Ecto neural progenitor cell (in vitro differentiated cells): Measurements from ENCODE around the gene KLHL22.
A peak's percentile ranks its signal among the peaks of the same experiment; 100 is the strongest.
"Not testable (repeated sequence)": the region's sequence is repeated elsewhere in the genome, so short reads cannot be mapped to it uniquely, and the experiment has no call there.

Source experiments
- DNase-seq: peaks from one replicate; pipeline ENCODE4 v3.0.0-alpha.2; 2018; ENCODE audit warnings: low spot score

Gene KLHL22

GRCh38 chr22:20499769-20500168 lies 4.2 kb upstream of the KLHL22 start:
- DNase-seq: no peak

DNA sequence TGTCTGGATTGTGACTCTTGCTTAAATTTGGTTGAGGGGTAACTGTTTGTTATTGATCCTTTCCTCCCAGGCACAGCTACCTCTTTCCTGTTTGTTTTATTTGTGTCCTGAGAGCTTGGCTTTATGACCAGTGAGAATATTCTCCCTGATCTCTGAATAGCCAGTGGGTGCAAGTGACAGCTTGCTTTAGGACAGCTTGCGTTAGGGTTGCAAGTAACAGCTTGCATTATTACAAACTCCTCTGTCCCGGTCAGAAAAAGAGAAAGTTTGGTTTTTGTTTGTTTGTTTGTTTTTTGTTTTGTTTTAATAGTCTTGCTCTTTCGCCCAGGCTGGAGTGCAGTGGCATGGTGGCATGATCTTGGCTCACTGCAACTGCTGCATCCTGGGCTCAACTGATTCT lies 3.3 kb upstream of the KLHL22 start:
- DNase-seq: no peak

DNA sequence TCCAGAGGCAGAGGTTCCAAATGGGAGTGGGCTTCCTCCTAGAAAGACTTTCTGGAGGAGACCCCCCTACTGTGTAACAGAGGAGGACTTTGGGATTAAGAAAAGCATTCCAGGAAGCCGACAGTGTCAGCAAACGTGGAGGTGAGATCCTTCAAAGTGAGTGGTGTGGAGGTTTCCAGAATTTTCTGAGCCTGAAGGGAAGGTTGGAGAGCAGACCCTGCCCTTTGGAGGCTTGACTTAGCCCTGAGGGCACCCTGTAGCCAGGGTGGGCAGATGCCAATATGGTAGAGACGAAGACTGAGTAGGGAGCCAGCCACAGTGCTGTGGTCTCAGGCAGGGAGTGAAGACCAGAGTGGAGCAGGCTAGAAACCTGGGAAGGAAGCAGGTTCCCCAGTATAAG lies 1.8 kb upstream of the KLHL22 start:
- DNase-seq: no peak

DNA sequence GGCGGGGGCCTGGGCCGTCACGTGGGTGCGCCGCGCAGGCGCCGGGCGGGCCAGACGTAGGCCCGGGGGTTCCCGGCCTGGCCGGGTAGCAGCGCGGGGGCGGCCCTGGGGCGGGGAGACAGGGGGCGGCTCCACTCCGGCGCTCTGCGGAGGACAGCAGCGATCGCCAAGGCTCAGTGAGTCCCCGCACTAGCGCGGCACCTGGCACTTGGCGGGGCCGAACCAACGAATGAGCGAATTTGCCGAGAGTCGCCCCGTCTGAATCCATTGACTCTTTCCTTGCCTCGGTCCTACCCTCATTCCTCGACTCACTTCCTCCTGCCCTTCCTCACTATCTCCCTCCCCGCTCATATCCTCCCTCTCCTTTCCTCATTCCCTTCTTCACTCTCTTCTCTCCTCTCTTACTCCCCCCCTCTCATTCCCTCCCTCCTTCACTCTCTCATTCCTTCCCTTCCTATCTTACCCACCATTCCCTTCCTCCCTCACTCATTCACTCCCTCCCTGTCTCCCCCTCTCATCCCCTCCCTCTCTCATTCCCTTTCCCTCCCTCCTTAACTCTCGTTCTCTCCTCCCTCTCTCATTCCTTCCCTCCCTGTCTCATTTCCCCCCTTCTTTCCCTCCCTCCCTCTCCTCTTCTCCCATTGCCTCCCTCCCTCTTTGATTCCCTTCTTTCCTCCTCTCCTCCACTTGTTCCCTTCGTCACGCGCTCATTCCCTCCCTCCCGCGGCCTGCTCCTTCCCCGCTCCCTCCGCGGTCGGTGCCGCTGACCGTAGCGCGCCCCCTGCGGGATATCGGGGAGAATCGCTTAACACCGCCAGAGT lies 476 bp upstream of the KLHL22 start:
- peak; percentile 94 for DNase-seq

DNA sequence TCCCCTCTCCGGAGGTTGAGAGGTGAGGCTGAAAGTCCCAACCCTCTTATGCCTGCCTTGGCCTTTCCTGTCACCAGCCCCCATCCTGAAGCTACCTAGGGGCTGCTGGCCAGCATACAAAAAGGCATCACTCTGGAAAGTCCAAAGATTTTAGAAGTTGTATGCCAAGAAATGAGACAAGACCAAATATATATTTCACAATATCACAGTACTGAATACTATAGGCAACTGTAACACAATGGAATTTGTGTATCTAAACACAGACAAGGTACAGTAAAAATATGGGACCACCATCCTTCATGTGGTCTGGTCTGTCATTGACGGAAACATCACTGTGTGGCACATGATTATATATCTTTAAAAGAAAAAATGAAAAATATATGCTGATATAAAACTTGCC lies 4.2 kb downstream of the KLHL22 start:
- DNase-seq: no peak

DNA sequence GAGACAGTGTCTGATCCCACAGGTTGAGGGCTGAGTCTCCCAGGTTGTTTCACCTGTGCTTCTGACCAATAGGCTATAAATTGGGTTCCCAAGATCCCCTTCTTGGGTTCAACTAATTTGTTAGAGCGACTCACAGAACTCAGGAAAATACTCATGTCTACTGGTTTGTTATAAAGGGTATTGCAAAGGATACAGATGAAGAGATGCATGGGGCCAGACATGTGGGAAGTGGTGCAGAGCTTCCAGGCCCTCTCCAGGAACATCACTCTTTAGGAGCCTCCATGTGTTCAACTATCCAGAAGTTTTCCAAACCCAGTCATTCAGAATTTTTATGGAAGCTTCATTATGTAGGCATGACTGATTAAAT lies 4.7 kb downstream of the KLHL22 start:
- no peak for DNase-seq

- DNase-seq: no peak
These were observed 5.2 kb downstream of the KLHL22 start for GRCh38 chr22:20490183-20490940.

GRCh38 chr22:20488946-20489345 lies 6.6 kb downstream of the KLHL22 start:
- no peak for DNase-seq

DNA sequence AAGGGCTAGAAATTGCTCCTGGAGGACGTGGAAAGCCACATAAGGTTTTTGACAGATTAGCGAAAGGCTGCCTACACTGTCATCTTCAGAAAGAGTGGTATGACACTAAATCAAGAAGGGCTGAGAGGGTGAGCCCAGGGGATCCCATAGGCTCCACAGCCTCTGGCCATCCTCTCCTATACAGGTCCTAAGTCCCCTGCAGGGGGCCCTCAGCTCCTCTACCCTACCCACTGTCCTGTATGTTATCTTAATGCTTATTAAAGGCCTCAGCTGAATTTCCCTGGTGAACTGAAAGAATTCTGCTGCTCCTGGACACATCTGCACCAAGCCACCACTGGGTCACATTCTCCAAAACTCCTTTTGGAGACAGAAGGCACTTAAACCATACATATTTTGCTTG lies 7.9 kb downstream of the KLHL22 start:
- no peak for DNase-seq

GRCh38 chr22:20486229-20486628 lies 9.4 kb downstream of the KLHL22 start:
- no peak for DNase-seq

- no peak for DNase-seq
These were observed 10.5 kb downstream of the KLHL22 start for GRCh38 chr22:20484948-20485683.

DNA sequence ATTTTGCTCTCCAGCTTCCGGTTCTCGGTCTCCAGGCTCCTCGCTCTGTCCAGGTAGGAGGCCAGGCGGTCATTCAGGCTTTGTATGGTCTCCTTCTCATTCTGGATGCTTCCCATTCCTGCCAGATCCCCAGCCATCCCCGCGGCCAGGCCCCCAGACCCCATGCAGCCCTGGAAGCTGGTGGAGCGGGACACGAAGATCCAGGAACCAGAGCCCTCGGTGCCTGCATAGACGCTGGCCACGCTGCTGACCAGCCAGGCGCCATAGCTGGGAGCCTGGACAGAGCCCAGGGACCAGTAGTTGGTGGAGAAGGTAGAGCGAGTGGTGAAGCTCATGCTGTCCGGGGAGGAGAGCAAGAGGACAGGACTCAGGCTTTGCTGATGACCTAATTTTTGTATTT lies 11.8 kb downstream of the KLHL22 start:
- no peak for DNase-seq

- not testable (repeated sequence) for DNase-seq
These were observed 12.5 kb downstream of the KLHL22 start for GRCh38 chr22:20483143-20483506.

DNA sequence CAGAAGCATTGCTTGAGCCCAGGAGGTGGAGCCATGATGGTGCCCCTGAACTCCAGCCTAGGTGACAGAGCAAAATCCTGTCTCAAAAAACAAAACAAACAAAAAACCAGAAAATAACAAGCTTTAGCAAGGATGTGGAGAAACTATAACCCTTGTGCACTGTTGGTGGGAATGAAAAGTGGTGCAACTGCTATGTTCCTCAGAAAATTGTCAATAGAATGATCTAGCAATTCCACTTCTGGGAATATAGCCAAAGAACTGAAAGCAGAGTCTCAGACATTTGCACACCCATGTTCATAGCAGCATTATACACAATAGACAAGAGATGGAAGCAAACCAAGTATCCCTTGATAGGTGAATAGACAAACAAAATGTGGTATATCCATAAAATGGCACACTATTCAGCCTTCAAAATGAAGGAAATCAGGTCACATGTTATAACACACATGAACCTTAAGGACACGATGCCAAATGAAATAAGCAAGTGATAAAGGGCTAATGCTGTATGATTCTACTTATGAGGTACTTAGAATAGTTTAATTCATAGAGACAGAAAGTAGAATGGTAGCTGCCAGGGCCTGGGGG lies 15.9 kb downstream of the KLHL22 start:
- DNase-seq: no peak

DNA sequence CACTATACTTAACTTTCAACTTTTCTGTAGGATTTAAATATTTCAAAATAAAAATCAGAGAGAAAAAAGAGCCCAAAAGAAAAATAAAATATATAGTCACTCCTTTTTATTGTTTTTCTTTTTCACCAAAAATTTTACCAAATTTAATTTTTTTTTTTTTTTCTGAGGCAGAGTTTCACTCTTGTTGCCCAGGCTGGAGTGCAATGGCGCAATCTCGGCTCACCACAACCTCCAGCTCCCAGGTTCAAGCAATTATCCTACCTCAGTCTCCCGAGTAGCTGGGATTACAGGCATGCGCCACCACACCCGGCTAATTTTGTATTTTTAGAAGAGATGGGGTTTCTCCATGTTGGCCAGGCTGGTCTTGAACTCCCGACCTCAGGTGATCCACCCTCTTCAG lies 17.5 kb downstream of the KLHL22 start:
- not testable (repeated sequence) for DNase-seq

DNA sequence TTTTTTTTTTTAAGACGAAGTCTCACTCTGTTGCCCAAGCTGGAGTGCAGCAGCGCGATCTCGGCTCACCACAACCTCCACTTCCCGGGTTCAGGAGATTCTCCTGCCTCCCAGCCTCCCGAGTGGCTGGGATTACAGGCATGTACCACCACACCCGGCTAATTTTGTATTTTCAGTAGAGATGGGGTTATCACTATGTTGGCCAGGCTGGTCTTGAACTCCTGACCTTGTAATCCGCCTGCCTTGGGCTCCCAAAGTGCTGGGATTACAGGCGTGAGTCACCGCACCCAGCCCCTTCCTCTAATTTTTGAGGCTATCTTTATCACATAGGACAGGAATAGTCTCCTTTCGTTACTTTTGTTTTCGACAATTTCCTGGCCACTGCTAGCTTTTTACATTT lies 20.0 kb downstream of the KLHL22 start:
- not testable (repeated sequence) for DNase-seq

DNA sequence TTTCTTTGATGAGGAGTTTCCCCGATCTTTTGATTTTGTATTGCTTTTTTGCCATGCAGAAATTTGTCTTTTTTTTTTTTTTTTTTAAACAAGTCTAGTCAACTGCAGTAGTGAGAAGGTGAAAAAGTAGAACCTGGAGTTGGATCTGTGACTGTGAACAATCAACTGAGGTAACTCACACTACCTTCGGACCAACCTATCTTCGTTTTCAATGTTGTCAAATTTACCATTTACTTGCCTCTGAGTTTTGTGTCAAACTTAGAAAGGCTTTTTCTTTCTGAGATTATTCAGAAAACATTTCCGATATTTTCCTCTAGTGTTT lies 20.5 kb downstream of the KLHL22 start:
- DNase-seq: no peak

- DNase-seq: no peak
These were observed 22.8 kb downstream of the KLHL22 start for GRCh38 chr22:20472629-20473442.

- no peak for DNase-seq
These were observed 24.3 kb downstream of the KLHL22 start for GRCh38 chr22:20471126-20471833.

- DNase-seq: not testable (repeated sequence)
These were observed 25.1 kb downstream of the KLHL22 start for GRCh38 chr22:20470525-20470924.
